K562 (cell line): ENCODE measurements around the gene IPO7. TPM values are rescaled to one million over a fixed set of nuclear protein-coding genes. Genes with fewer than 3 reads are reported as not detected.

Source experiments
- polyA plus RNA-seq, 8 experiments: library from polyadenylated mRNA; depleted of rRNA in 4 of 8; stranded (reverse) in 5 of 8; unstranded in 3 of 8; fragments of >200 nt; fragmentation: Nextera tagmentation in 2 of 8; fragmentation: Illumina TruSeq in 1 of 8; extraction: Ambion mirVana in 2 of 8; extraction: Trizol in 1 of 8; gene quantifications; 2 replicates each; pipeline versions ENCODE4 v1.2.1 to v1.2.3, GENCODE V29; 2011 to 2014; ENCODE audit warnings: inconsistent platforms in 1 of 8, missing spikeins in 1 of 8
- total RNA-seq, 7 experiments: library from RNA; depleted of rRNA in 6 of 7; stranded (reverse); fragments of >200 nt in 6 of 7; fragmentation: Illumina TruSeq in 2 of 7; extraction: Trizol in 2 of 7; gene quantifications; 2 replicates each; pipeline versions ENCODE4 v1.2.1 to v1.2.3, GENCODE V29; 2011 to 2021; ENCODE audit warnings: low replicate concordance in 1 of 7
- TF ChIP-seq, protein P1 (sequence below): fragments of 250-450 bp; sonication (Bioruptor Pico); IDR thresholded peaks from 2 replicates; pipeline ENCODE4 v1.8.0; 2021; ENCODE audit warnings: moderate library complexity, mild to moderate bottlenecking, inconsistent platforms
- TF ChIP-seq, protein P2 (sequence below), 3 experiments: fragments of 200-800 bp in 1 of 3; fragments of 250-450 bp in 1 of 3; fragments of 450-650 bp in 1 of 3; sonication (Bioruptor Pico) in 1 of 3; sonication (Bioruptor generic) in 1 of 3; formaldehyde crosslinking in 1 of 3; IDR thresholded peaks; 2 replicates each; pipeline versions ENCODE4 v1.6.1 to v1.8.0; 2016 to 2022; ENCODE audit warnings: mild to moderate bottlenecking in 2 of 3, missing genetic modification characterization in 2 of 3, missing compliant biosample characterization in 1 of 3, moderate library complexity in 1 of 3
- TF ChIP-seq, protein P3 (sequence below): fragments of 450-650 bp; conservative IDR thresholded peaks from 2 replicates; pipeline ENCODE4 v1.6.1; 2016; ENCODE audit warnings: missing genetic modification characterization, low read depth, mild to moderate bottlenecking, control low read depth, missing compliant biosample characterization

The IPO7 gene
- total and polyA plus RNA-seq, 9 of the 15 experiments (the other 6 are each of a cell fraction or from before 2014, with no cell fraction given): 23.6 to 138 (median 110) TPM

DNA sequence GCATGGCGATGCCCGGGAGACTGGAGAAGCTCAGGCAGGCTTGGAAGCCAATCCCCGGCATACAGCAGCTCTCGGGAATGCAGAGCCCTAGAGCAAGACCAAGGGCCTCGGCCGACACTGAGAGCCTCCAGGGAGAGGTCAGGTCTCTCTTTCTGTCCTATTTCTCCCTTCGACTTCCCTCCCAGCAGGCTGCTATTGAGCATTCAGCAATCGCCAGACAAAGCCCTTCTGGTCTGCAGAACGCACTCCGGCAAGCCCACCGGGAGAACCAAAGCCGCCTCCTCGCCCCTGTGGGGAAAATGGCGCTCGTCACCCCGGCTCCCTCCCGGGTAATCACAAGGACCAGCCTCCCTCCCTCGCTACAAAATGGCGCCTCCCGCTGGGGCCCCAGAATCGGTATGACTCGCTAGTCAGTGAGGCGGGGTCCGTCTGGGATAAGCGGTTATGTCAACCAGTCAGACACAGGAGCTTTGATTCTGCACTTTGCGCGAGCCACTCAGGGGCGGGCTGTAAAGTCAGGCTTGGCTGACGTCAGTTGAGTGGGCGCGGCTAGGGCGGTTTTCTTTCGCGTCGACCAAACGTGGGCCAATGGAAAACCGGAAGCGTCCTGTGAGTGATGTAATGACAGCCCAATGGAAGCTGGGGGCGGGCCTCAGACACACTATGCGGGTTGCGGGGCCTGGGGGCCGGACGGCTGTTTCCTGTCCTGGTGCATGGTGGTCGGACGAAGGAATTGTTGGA is 76.0 kb downstream of the IPO7 start, which contains the start of gene ZNF143 (continued):
- TF ChIP-seq, protein P1, sequence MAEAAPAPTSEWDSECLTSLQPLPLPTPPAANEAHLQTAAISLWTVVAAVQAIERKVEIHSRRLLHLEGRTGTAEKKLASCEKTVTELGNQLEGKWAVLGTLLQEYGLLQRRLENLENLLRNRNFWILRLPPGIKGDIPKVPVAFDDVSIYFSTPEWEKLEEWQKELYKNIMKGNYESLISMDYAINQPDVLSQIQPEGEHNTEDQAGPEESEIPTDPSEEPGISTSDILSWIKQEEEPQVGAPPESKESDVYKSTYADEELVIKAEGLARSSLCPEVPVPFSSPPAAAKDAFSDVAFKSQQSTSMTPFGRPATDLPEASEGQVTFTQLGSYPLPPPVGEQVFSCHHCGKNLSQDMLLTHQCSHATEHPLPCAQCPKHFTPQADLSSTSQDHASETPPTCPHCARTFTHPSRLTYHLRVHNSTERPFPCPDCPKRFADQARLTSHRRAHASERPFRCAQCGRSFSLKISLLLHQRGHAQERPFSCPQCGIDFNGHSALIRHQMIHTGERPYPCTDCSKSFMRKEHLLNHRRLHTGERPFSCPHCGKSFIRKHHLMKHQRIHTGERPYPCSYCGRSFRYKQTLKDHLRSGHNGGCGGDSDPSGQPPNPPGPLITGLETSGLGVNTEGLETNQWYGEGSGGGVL (CRISPR knock-in tag): no peak
- TF ChIP-seq, protein P2, sequence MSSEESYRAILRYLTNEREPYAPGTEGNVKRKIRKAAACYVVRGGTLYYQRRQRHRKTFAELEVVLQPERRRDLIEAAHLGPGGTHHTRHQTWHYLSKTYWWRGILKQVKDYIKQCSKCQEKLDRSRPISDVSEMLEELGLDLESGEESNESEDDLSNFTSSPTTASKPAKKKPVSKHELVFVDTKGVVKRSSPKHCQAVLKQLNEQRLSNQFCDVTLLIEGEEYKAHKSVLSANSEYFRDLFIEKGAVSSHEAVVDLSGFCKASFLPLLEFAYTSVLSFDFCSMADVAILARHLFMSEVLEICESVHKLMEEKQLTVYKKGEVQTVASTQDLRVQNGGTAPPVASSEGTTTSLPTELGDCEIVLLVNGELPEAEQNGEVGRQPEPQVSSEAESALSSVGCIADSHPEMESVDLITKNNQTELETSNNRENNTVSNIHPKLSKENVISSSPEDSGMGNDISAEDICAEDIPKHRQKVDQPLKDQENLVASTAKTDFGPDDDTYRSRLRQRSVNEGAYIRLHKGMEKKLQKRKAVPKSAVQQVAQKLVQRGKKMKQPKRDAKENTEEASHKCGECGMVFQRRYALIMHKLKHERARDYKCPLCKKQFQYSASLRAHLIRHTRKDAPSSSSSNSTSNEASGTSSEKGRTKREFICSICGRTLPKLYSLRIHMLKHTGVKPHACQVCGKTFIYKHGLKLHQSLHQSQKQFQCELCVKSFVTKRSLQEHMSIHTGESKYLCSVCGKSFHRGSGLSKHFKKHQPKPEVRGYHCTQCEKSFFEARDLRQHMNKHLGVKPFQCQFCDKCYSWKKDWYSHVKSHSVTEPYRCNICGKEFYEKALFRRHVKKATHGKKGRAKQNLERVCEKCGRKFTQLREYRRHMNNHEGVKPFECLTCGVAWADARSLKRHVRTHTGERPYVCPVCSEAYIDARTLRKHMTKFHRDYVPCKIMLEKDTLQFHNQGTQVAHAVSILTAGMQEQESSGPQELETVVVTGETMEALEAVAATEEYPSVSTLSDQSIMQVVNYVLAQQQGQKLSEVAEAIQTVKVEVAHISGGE (CRISPR knock-in tag; IDR thresholded peaks at IDR 0.05): no peak
- TF ChIP-seq, protein P3, sequence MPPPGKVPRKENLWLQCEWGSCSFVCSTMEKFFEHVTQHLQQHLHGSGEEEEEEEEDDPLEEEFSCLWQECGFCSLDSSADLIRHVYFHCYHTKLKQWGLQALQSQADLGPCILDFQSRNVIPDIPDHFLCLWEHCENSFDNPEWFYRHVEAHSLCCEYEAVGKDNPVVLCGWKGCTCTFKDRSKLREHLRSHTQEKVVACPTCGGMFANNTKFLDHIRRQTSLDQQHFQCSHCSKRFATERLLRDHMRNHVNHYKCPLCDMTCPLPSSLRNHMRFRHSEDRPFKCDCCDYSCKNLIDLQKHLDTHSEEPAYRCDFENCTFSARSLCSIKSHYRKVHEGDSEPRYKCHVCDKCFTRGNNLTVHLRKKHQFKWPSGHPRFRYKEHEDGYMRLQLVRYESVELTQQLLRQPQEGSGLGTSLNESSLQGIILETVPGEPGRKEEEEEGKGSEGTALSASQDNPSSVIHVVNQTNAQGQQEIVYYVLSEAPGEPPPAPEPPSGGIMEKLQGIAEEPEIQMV: no peak
- TF ChIP-seq, all 486 proteins: peak for 168
